Left ventricle myocardium inferior (tissue), 1 donor: ENCODE measurements around the gene RCOR2. TPM values are rescaled to one million over a fixed set of nuclear protein-coding genes. Genes with fewer than 3 reads are reported as not detected.

Experiments used
- DNase-seq: peaks from one replicate; pipeline ENCODE4 v3.0.0-alpha.2; 2020
- H3K27ac ChIP-seq: fragments of 200-600 bp; replicated peaks from 2 replicates; pipeline ENCODE4 v1.8.0; 2021
- H3K27me3 ChIP-seq: fragments of 200-600 bp; 2 replicates; pipeline ENCODE4 v1.8.0; 2021; ENCODE audit warnings: low read depth
- H3K36me3 ChIP-seq: fragments of 200-600 bp; 2 replicates; pipeline ENCODE4 v1.8.0; 2021
- H3K4me1 ChIP-seq: fragments of 200-600 bp; 2 replicates; pipeline ENCODE4 v1.8.0; 2021
- H3K4me3 ChIP-seq: fragments of 200-600 bp; 2 replicates; pipeline ENCODE4 v1.8.0; 2021; ENCODE audit warnings: mild to moderate bottlenecking, moderate library complexity
- H3K9me3 ChIP-seq: fragments of 200-600 bp; replicated peaks from 2 replicates; pipeline ENCODE4 v1.8.0; 2021
- intact Hi-C: fragments of 100-400 bp; cut with micrococcal nuclease; formaldehyde crosslinking; loops from one replicate; pipeline ENCODE4 v1.11.0; 2022
- total RNA-seq: library from RNA; stranded (reverse); fragmentation: NEBNext Ultra II Directional; extraction: Animal tissue kit (Norgen Biotek cat#: 25700); gene quantifications from one replicate; pipeline ENCODE4 v1.2.1, GENCODE V29; 2021
- TF ChIP-seq, protein P1 (sequence below): fragments of 200-600 bp; IDR thresholded peaks from 2 replicates; pipeline ENCODE4 v1.8.0; 2021; ENCODE audit warnings: antibody characterized with exemption, mild to moderate bottlenecking, borderline replicate concordance
- donor health status: DM: no; HTN: yes; CAD: no; lungs with severe emphysema.

The RCOR2 gene
- total RNA-seq, 1 donor from 2014 or later, result 10.5 TPM

DNA sequence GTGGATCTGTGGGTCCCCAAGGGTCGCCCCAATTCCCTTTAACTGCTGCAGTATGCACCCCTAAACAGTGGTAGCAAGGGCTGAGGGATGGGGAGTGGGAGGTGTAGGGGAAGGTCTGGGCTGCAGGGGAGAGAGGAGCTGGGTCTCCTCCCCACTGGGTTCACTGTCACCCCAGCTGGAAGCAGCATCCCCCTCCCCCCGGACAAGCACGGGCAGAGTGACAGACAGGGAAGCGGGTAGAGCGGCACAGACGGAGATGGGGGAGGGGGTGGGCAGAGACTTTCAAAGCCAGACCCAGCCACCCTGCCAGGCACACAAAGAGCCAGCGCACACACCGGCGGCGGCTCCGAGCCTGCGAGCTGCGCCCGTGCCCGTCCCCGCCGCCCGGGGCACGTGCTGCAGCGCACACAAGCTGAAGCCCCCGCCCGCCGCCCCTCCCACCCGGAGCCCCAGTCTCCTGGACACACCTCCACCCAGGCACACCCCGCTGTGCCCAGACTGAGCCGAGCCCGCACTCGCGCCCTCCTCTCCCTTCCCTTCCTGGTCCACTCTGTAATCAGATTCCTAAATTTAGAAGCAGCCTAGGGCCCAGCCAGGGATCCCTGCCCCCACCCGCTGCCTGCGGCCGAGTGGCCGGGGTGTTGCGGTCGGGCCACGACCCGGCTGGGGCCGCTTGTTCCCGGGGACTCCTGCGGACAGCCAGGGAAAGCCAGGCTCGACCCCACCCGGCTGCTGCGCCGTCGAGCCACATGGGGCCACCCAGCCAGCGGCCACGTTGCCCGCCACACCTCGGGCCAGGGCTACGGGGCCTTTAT, 935 bp upstream of the RCOR2 start:
- H3K4me1 ChIP-seq, result peaks cover 60% of the 10 kb centered on the region

GRCh38 chr11:63915961-63916836, 765 bp downstream of the RCOR2 start:
- no peaks in the 10 kb centered on the region for H3K9me3 ChIP-seq
- no peaks in the 10 kb centered on the region for H3K27me3 ChIP-seq
- H3K27ac ChIP-seq, result peak overlapping the region; percentile 99
- TF ChIP-seq, protein P1, sequence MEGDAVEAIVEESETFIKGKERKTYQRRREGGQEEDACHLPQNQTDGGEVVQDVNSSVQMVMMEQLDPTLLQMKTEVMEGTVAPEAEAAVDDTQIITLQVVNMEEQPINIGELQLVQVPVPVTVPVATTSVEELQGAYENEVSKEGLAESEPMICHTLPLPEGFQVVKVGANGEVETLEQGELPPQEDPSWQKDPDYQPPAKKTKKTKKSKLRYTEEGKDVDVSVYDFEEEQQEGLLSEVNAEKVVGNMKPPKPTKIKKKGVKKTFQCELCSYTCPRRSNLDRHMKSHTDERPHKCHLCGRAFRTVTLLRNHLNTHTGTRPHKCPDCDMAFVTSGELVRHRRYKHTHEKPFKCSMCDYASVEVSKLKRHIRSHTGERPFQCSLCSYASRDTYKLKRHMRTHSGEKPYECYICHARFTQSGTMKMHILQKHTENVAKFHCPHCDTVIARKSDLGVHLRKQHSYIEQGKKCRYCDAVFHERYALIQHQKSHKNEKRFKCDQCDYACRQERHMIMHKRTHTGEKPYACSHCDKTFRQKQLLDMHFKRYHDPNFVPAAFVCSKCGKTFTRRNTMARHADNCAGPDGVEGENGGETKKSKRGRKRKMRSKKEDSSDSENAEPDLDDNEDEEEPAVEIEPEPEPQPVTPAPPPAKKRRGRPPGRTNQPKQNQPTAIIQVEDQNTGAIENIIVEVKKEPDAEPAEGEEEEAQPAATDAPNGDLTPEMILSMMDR, result peak; percentile 67
- no peaks in the 10 kb centered on the region for H3K36me3 ChIP-seq
- intact Hi-C loops, result no loop called here
- peak overlapping the region; percentile 67 for H3K4me3 ChIP-seq
- H3K4me1 ChIP-seq, result peaks cover 63% of the 10 kb centered on the region
- peak; percentile 58 for DNase-seq

More for the DNA sequence above, 935 bp upstream of the RCOR2 start:
- TF ChIP-seq, protein P1, result no peak
- Histone ChIP-seq H3K36me3 (no peaks in the 10 kb centered on the region), H3K27me3 (no peaks in the 10 kb centered on the region), H3K4me3 (peak overlapping the region; percentile 67), H3K27ac (peak overlapping the region; percentile 99), H3K9me3 (peaks cover 2% of the 10 kb centered on the region)
- intact Hi-C loops, result no loop called here
- DNase-seq, result peak; percentile 84

- peaks cover 61% of the 10 kb centered on the region for H3K4me1 ChIP-seq
- TF ChIP-seq, protein P1, result no peak
- no peak overlapping the region for H3K27ac ChIP-seq
- H3K27me3 ChIP-seq, result no peaks in the 10 kb centered on the region
- no peaks in the 10 kb centered on the region for H3K36me3 ChIP-seq
- H3K9me3 ChIP-seq, result no peaks in the 10 kb centered on the region
- peak overlapping the region; percentile 67 for H3K4me3 ChIP-seq
- no peak for DNase-seq
- intact Hi-C loops, result no loop called here
Observed at GRCh38 chr11:63914896-63915691, 1.9 kb downstream of the RCOR2 start.

GRCh38 chr11:63913866-63914830, 2.8 kb downstream of the RCOR2 start:
- H3K27me3 ChIP-seq, result no peaks in the 10 kb centered on the region
- peaks cover 61% of the 10 kb centered on the region for H3K4me1 ChIP-seq
- no peaks in the 10 kb centered on the region for H3K9me3 ChIP-seq
- peaks cover 4% of the 10 kb centered on the region for H3K36me3 ChIP-seq
- no peak overlapping the region for H3K27ac ChIP-seq
- TF ChIP-seq, protein P1, result no peak
- DNase-seq, result no peak
- no peak overlapping the region for H3K4me3 ChIP-seq
- intact Hi-C loops, result no loop called here
